GM12873 (cell line): ENCODE measurements around the gene NXPE3.

Experiments used
- CTCF ChIP-seq: IDR thresholded peaks from 2 replicates; pipeline ENCODE4 v1.5.1; 2012; ENCODE audit warnings: low read depth, mild to moderate bottlenecking, moderate library complexity, low read length, control low read depth; ENCODE audit not compliant: insufficient read depth; ENCODE audit errors: missing control alignments

NXPE3 gene

GRCh38 chr3:101867996-101868395 is 89.0 kb downstream of the NXPE3 start:
- TF ChIP-seq CTCF = no peak

GRCh38 chr3:101868534-101869464 is 89.8 kb downstream of the NXPE3 start:
- TF ChIP-seq CTCF = no peak

GRCh38 chr3:101870138-101870537 is 91.1 kb downstream of the NXPE3 start:
- TF ChIP-seq CTCF = no peak

- no peak for TF ChIP-seq CTCF
These were observed 94.6 kb downstream of the NXPE3 start for GRCh38 chr3:101873619-101874018.

GRCh38 chr3:101876142-101876541 is 97.1 kb downstream of the NXPE3 start:
- no peak for TF ChIP-seq CTCF
